GM13976 (cell line): Measurements from ENCODE around the gene EIF4EBP3.

Source experiments
- DNase-seq: peaks from one replicate; pipeline ENCODE4 v3.0.0; 2012; ENCODE audit warnings: low spot score
- in situ Hi-C: fragments of 300-500 bp; cut with MboI; formaldehyde crosslinking; loops from one replicate; pipeline ENCODE4 v1.12.0; 2022; ENCODE audit warnings: low sequenced_read_pairs, mixed read lengths, inconsistent platforms; ENCODE audit not compliant: unreplicated experiment
- TF ChIP-seq, protein P1 (sequence below): IDR thresholded peaks from 2 replicates; pipeline ENCODE4 v1.5.1; 2012; ENCODE audit warnings: borderline replicate concordance, mild to moderate bottlenecking; ENCODE audit not compliant: insufficient read depth; ENCODE audit errors: extremely low read depth, missing control alignments, control extremely low read depth

The EIF4EBP3 gene

DNA sequence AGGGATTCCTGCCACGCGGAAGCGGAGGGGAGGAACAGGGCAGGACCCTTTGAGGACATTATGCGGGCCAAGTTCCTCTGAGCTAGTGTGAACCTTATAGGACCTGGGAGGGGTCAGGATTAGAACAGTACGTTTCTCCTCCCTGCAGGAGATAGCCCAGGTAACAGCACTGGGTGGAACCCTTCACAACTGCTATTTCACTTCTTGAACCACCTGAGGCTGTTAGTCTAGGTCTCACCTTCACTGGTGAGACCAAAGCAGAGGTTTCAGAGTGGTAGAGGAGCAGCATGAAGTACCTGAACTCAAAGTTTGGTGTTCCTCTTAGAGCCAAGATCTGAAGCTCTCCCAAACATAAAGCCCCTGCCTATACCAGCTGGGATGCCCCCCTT lies 832 bp downstream of the EIF4EBP3 start:
- in situ Hi-C loops: no loop called here
- TF ChIP-seq, protein P1, sequence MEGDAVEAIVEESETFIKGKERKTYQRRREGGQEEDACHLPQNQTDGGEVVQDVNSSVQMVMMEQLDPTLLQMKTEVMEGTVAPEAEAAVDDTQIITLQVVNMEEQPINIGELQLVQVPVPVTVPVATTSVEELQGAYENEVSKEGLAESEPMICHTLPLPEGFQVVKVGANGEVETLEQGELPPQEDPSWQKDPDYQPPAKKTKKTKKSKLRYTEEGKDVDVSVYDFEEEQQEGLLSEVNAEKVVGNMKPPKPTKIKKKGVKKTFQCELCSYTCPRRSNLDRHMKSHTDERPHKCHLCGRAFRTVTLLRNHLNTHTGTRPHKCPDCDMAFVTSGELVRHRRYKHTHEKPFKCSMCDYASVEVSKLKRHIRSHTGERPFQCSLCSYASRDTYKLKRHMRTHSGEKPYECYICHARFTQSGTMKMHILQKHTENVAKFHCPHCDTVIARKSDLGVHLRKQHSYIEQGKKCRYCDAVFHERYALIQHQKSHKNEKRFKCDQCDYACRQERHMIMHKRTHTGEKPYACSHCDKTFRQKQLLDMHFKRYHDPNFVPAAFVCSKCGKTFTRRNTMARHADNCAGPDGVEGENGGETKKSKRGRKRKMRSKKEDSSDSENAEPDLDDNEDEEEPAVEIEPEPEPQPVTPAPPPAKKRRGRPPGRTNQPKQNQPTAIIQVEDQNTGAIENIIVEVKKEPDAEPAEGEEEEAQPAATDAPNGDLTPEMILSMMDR: no peak
- no peak for DNase-seq

DNA sequence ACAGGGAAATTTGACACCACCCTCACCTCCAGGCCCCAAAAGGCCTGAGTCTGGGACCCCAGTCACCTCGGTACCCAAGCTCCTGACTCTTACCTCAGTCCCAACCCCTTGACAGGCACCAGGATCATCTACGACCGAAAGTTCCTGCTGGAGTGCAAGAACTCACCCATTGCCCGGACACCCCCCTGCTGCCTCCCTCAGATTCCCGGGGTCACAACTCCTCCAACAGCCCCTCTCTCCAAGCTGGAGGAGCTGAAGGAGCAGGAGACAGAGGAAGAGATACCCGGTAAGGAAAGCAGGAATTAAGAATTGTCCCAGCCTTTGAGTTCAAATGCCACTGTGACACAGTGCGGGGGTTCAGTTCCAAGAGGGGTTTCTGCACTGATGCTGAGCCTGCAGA lies 1.3 kb downstream of the EIF4EBP3 start:
- in situ Hi-C loops: no loop called here
- no peak for DNase-seq
- TF ChIP-seq, protein P1: no peak

DNA sequence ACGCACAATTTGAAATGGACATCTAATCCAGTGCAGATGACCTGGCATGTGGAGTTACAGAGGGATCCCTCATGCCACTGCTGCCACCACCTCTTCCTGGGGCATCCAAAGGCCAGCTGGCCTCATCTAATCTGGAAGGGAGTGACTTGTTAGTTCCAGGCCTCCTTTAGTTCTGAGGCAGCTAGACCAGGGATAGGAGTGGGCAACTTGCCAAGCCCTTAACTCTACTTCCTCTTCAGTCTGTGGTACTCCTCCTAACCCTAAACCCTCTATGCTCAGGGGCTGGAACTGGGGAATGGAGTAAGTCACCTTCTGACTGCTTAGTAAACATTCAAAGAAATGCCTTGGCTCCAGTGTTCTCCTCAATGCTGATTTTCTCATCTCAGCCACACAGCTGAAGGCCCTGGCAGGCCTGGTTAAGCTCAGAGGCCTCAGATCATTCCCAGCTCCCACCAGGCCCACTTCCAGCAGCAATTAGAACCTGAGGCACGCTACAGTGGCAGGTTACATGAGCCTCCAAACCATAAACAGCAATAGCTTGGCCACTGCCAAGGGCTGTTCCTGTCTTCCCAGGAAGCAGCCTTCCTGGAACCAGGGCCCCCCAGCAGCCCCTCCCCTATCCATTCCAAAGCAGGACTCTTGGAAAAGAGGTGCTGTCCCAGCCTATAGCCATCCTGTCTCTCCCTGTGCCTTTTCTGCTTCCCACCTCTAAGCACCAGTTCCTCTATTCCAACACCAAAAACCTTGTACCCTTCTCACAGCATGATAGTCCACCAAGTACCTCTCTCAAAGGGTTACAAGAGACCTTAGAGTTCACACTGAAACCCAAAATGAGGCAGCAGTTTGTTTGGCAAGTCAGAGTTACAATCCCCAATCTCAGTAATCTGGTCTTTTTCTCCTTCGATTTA lies 2.0 kb downstream of the EIF4EBP3 start:
- in situ Hi-C loops: no loop called here
- TF ChIP-seq, protein P1: no peak
- DNase-seq: no peak

DNA sequence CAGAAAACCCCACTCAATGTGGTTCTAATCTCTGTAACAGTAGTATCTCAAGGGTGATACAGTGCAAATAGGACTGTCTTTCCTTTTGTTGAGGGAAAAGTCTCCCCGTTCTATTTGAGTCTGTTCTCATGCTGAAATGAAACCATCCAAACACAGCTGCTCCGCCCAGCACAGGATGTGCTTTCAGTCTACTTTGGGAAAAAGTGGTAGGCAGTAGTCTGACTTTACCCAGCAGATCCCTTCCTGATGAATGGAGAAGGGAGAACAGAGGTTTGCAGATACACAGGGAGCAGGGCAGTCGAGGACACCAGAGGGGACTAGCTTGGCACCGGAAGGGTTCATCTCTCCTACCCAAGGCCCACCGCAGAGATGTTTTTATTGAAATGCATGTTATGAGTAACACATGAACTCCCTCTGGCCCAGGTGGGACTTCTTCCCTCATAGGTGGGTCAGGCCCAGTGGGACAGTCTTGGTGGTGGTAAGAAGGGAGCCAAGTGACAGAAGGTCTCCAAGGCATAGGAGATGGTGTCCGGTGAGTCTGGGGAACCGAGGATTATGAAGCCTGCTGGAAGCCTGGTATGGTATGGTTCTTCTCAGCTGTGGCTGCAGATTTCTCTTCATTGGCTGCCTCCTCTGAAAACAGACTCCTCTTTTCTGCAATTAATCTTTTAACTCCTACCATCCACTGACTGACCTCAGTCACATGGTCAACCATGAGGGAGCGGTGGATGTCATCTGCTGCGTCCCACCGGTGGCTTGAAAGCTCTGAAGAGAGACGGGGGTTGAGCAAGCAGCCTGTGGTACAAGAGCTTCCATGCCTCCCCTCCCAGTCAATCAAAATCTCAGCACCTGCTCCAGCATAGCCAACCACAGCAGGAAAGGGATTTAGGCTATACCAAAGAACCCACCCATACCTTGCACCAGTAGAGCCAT lies 3.0 kb downstream of the EIF4EBP3 start:
- in situ Hi-C loops: no loop called here
- TF ChIP-seq, protein P1: no peak
- DNase-seq: no peak

DNA sequence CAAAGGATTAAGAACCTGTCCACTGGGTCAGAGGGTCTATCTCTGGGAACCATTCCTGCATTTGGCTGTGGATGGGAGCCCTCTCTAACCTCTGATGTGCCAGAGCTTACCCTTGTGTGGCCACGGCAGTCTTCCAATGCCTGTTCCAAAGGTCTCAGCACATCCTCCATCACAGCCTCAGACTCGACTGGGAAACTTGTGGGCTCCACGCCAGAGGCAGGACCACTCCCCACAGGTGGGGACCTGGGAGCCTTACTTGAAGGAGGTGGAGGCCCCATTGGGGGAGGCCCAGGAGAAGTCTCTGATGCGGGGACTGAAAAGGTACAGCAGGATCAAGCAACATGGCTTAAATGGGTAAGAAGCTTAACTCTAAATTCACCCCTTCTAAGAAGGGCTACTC lies 4.4 kb downstream of the EIF4EBP3 start:
- TF ChIP-seq, protein P1: no peak
- in situ Hi-C loops: no loop called here
- no peak for DNase-seq

DNA sequence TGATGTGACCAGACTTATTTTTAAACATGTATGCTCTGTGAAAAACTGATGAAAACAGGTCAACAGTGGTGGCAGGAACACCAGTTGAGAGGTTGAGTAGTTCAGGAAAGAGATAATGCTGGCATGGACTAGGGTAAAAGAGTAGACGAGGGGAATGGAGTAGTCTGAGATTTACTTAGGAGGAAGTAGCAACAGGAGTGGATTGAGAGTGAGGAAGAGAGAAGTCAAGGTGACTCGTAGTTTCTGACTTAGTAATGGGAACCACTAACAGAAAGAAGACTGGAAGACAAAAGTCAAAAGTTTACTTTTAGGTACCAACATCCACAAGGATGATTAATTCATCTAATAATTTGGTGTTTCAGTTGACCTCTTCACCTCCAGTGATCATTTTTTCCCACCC lies 6.2 kb downstream of the EIF4EBP3 start:
- no peak for DNase-seq
- in situ Hi-C loops: no loop called here
- TF ChIP-seq, protein P1: no peak
